HG02884 (cell line): ENCODE measurements around the gene ARPC5L.
A peak's percentile ranks its signal among the peaks of the same experiment; 100 is the strongest.
"Not testable (repeated sequence)": the region's sequence is repeated elsewhere in the genome, so short reads cannot be mapped to it uniquely, and the experiment has no call there.

Experiments used
- ATAC-seq: cut with Tn5 transposase; IDR thresholded peaks from one replicate; pipeline ENCODE4 v1.9.1; 2021; ENCODE audit warnings: mild to moderate bottlenecking, moderate library complexity; ENCODE audit not compliant: unreplicated experiment

Gene ARPC5L

GRCh38 chr9:124840300-124840833, 21.6 kb upstream of the ARPC5L start:
- ATAC-seq: no peak

- no peak for ATAC-seq
These were observed 20.7 kb upstream of the ARPC5L start for GRCh38 chr9:124841075-124841821.

GRCh38 chr9:124843456-124844034, 18.4 kb upstream of the ARPC5L start:
- no peak for ATAC-seq

GRCh38 chr9:124844291-124844690, 17.6 kb upstream of the ARPC5L start:
- no peak for ATAC-seq

- not testable (repeated sequence) for ATAC-seq
These were observed 15.5 kb upstream of the ARPC5L start for GRCh38 chr9:124846467-124846866.

GRCh38 chr9:124846969-124847368, 15.0 kb upstream of the ARPC5L start:
- ATAC-seq: no peak

GRCh38 chr9:124849801-124850200, 12.1 kb upstream of the ARPC5L start:
- no peak for ATAC-seq

- ATAC-seq: no peak
These were observed 9.7 kb upstream of the ARPC5L start for GRCh38 chr9:124852121-124852828.

GRCh38 chr9:124852829-124853531, 8.9 kb upstream of the ARPC5L start, which contains the start of gene WDR38:
TSS of gene WDR38 (plus strand) at chr9:124853460. CDS start at chr9:124853532, 72 bp downstream.
- ATAC-seq: peak; percentile 68

- ATAC-seq: no peak
These were observed 8.3 kb upstream of the ARPC5L start for GRCh38 chr9:124853605-124854143.

- no peak for ATAC-seq
These were observed 7.8 kb upstream of the ARPC5L start for GRCh38 chr9:124854161-124854560.

- no peak for ATAC-seq
These were observed 7.1 kb upstream of the ARPC5L start for GRCh38 chr9:124854822-124855221.

- no peak for ATAC-seq
These were observed 6.4 kb upstream of the ARPC5L start for GRCh38 chr9:124855566-124855943.

GRCh38 chr9:124855944-124856765, 5.8 kb upstream of the ARPC5L start:
- ATAC-seq: no peak

GRCh38 chr9:124857533-124858162, 4.3 kb upstream of the ARPC5L start:
- ATAC-seq: no peak

- ATAC-seq: no peak
These were observed 3.4 kb upstream of the ARPC5L start for GRCh38 chr9:124858330-124859046.

- ATAC-seq: no peak
These were observed 1.9 kb upstream of the ARPC5L start for GRCh38 chr9:124859803-124860581.
